ENCODE data around the gene SLC10A1. TPM values are rescaled to one million over a fixed set of nuclear protein-coding genes. Genes with fewer than 3 reads are reported as not detected.
A peak's percentile ranks its signal among the peaks of the same experiment; 100 is the strongest.

The SLC10A1 gene
- total and polyA plus RNA-seq, 2 donors (not counting 1 experiment from before 2014, with no cell fraction given), result not detected

- H3K27me3 Mint-ChIP-seq, result no peaks in the 10 kb centered on the region
- H3K4me3 Mint-ChIP-seq, result no peak overlapping the region
- Histone ChIP-seq H3K4me1 (ENCODE audit: control insufficient read depth in 2 of 2, insufficient read depth in 2 of 2, low read length in 2 of 2) (peaks cover 26 to 27% of the 10 kb centered on the region in 2 donors), H3K9ac (ENCODE audit: low read length) (no peak overlapping the region), H3K36me3 (replicated peaks in 1 of 2; ENCODE audit: control extremely low read depth in 1 of 2, control insufficient read depth in 1 of 2, extremely low read depth in 1 of 2, insufficient read depth in 2 of 2, low read length in 1 of 2) (peaks cover 10 to 76% of the 10 kb centered on the region in 2 experiments), H3K9me3 (ENCODE audit: control extremely low read depth in 1 of 3, control insufficient read depth in 2 of 3, insufficient read depth in 1 of 3, low read length in 2 of 3) (no peaks in the 10 kb centered on the region), H2AFZ (ENCODE audit: insufficient read depth, low read depth, low read length, poor library complexity, severe bottlenecking) (no peak overlapping the region), H3K27ac (ENCODE audit: low read length in 2 of 2) (peak overlapping the region in 1 of 2 donors; percentile 17), H4K20me1 (ENCODE audit: control insufficient read depth, insufficient read depth, low read length, poor library complexity, severe bottlenecking) (peaks cover 64% of the 10 kb centered on the region), H3K4me3 (ENCODE audit: control extremely low read depth in 1 of 5, extremely low read depth in 1 of 5, insufficient read depth in 1 of 5, low read depth in 2 of 5, low read length in 4 of 5) (no peak overlapping the region), H3K79me2 (ENCODE audit: control insufficient read depth, insufficient read depth, low read length) (peaks cover 79% of the 10 kb centered on the region), H3K4me2 (replicated peaks; ENCODE audit: low read depth, low read length, poor library complexity, severe bottlenecking) (no peak overlapping the region), H3K27me3 (replicated peaks in 1 of 4; ENCODE audit: control extremely low read depth in 1 of 4, control insufficient read depth in 3 of 4, insufficient read depth in 4 of 4, low read length in 3 of 4) (no peaks in the 10 kb centered on the region)
- ATAC-seq (ENCODE audit: low read depth), result no peak
- TF ChIP-seq CTCF (IDR thresholded peaks at IDR 0.05) (no peak), EZH2 (IDR thresholded peaks at IDR 0.05; ENCODE audit: borderline replicate concordance, insufficient read depth, low read depth, low read length, poor library complexity, severe bottlenecking) (no peak)
- peak overlapping the region; percentile 11 for H3K27ac Mint-ChIP-seq
- H3K9me3 Mint-ChIP-seq (ENCODE audit: insufficient read depth), result no peaks in the 10 kb centered on the region
- no CpG with 5 or more reads among the region's 3 CpGs for WGBS (ENCODE audit: insufficient coverage)
- no peak for DNase-seq
- ChIA-PET POLR2A (no interaction called here), CTCF (no interaction called here)
- H3K4me1 Mint-ChIP-seq, result peaks cover 52% of the 10 kb centered on the region
- intact Hi-C loops (cut with micrococcal nuclease), result no loop called here
Measured at GRCh38 chr14:69770559-69770958, 26.5 kb downstream of the SLC10A1 start.

GRCh38 chr14:69769623-69770022 is 27.4 kb downstream of the SLC10A1 start:
- Mint-ChIP-seq H3K9me3 (ENCODE audit: insufficient read depth) (no peaks in the 10 kb centered on the region), H3K27me3 (no peaks in the 10 kb centered on the region), H3K4me3 (peak overlapping the region; percentile 48), H3K4me1 (peaks cover 48% of the 10 kb centered on the region), H3K27ac (no peak overlapping the region)
- no peak for TF ChIP-seq CTCF (IDR thresholded peaks at IDR 0.05)
- TF ChIP-seq EZH2 (IDR thresholded peaks at IDR 0.05; ENCODE audit: borderline replicate concordance, insufficient read depth, low read depth, low read length, poor library complexity, severe bottlenecking), result no peak
- ChIA-PET CTCF (no interaction called here), POLR2A (interaction anchor here (0.7 kb wide), 1 partner anchor 167 kb away, joined by 3 read pairs; no protein-coding TSS in a partner anchor)
- Histone ChIP-seq H2AFZ (ENCODE audit: insufficient read depth, low read depth, low read length, poor library complexity, severe bottlenecking) (no peak overlapping the region), H3K4me3 (ENCODE audit: control extremely low read depth in 1 of 5, extremely low read depth in 1 of 5, insufficient read depth in 1 of 5, low read depth in 2 of 5, low read length in 4 of 5) (no peak overlapping the region), H3K36me3 (replicated peaks in 1 of 2; ENCODE audit: control extremely low read depth in 1 of 2, control insufficient read depth in 1 of 2, extremely low read depth in 1 of 2, insufficient read depth in 2 of 2, low read length in 1 of 2) (peaks cover 8 to 66% of the 10 kb centered on the region in 2 experiments), H4K20me1 (ENCODE audit: control insufficient read depth, insufficient read depth, low read length, poor library complexity, severe bottlenecking) (peaks cover 60% of the 10 kb centered on the region), H3K4me2 (replicated peaks; ENCODE audit: low read depth, low read length, poor library complexity, severe bottlenecking) (no peak overlapping the region), H3K4me1 (ENCODE audit: control insufficient read depth in 2 of 2, insufficient read depth in 2 of 2, low read length in 2 of 2) (peaks cover 26 to 27% of the 10 kb centered on the region in 2 donors), H3K9ac (ENCODE audit: low read length) (no peak overlapping the region), H3K79me2 (ENCODE audit: control insufficient read depth, insufficient read depth, low read length) (peaks cover 71% of the 10 kb centered on the region), H3K27ac (ENCODE audit: low read length in 2 of 2) (no peak overlapping the region), H3K9me3 (ENCODE audit: control extremely low read depth in 1 of 3, control insufficient read depth in 2 of 3, insufficient read depth in 1 of 3, low read length in 2 of 3) (no peaks in the 10 kb centered on the region), H3K27me3 (replicated peaks in 1 of 4; ENCODE audit: control extremely low read depth in 1 of 4, control insufficient read depth in 3 of 4, insufficient read depth in 4 of 4, low read length in 3 of 4) (no peaks in the 10 kb centered on the region)
- no peak for ATAC-seq (ENCODE audit: low read depth)
- WGBS (ENCODE audit: insufficient coverage), result 98% methylated on average over 16 of the region's 22 CpGs
- intact Hi-C loops (cut with micrococcal nuclease), result loop anchor here (5.0 to 10.0 kb wide), 4 partner anchors 893 to 1138 kb away; partner anchors contain the start of genes MAP3K9 and PCNX1
- DNase-seq, result no peak
